Neutrophil (primary cell): ENCODE data around the gene C6orf15.

ENCODE experiments used
- H3K27ac ChIP-seq: fragments of 200-600 bp; sonication (generic); 2 replicates; pipeline ENCODE4 v1.5.1; 2016; ENCODE audit warnings: mild to moderate bottlenecking, moderate library complexity
- H3K27me3 ChIP-seq: fragments of 200-600 bp; sonication (generic); 2 replicates; pipeline ENCODE4 v1.6.0; 2016; ENCODE audit warnings: mild to moderate bottlenecking
- H3K36me3 ChIP-seq: fragments of 200-600 bp; sonication (generic); 2 replicates; pipeline ENCODE4 v1.5.1; 2017
- H3K4me1 ChIP-seq, 2 experiments: fragments of 200-600 bp in 1 of 2; sonication (generic) in 1 of 2; 1 replicate in 1 of 2; 2 replicates in 1 of 2; pipeline versions ENCODE4 v1.5.1 to v1.6.1; 2013 to 2016; ENCODE audit warnings: low read depth in 1 of 2, low read length in 1 of 2, mild to moderate bottlenecking in 1 of 2, moderate library complexity in 1 of 2; ENCODE audit not compliant: control insufficient read depth in 1 of 2, insufficient read depth in 1 of 2
- H3K4me3 ChIP-seq, 2 experiments: fragments of 200-600 bp in 1 of 2; sonication (generic) in 1 of 2; 1 replicate in 1 of 2; 2 replicates in 1 of 2; pipeline ENCODE4 v1.5.1; 2013 to 2016; ENCODE audit warnings: low read depth in 1 of 2, low read length in 1 of 2, mild to moderate bottlenecking in 1 of 2, moderate library complexity in 1 of 2
- H3K9me3 ChIP-seq: fragments of 200-600 bp; sonication (generic); 2 replicates; pipeline ENCODE4 v1.5.1; 2016
- CTCF ChIP-seq: fragments of 200-600 bp; sonication (generic); IDR thresholded peaks from 2 replicates; pipeline ENCODE4 v1.5.1; 2016; ENCODE audit warnings: antibody characterized with exemption

C6orf15 gene

GRCh38 chr6:31096656-31097055 is 15.7 kb downstream of the C6orf15 start:
- H3K36me3 ChIP-seq = no peaks in the 10 kb centered on the region
- H3K27ac ChIP-seq = no peak overlapping the region
- H3K9me3 ChIP-seq = no peaks in the 10 kb centered on the region
- H3K4me1 ChIP-seq = no peaks in the 10 kb centered on the region
- no peak for TF ChIP-seq CTCF
- H3K27me3 ChIP-seq = no peaks in the 10 kb centered on the region
- H3K4me3 ChIP-seq = no peak overlapping the region

- no peak for TF ChIP-seq CTCF
- Histone ChIP-seq H3K4me3 (no peak overlapping the region), H3K27ac (no peak overlapping the region)
Measured at GRCh38 chr6:31096215-31096614, 16.2 kb downstream of the C6orf15 start.

GRCh38 chr6:31094389-31094881 is 17.9 kb downstream of the C6orf15 start:
- H3K4me1 ChIP-seq = no peaks in the 10 kb centered on the region
- H3K4me3 ChIP-seq = no peak overlapping the region
- no peak overlapping the region for H3K27ac ChIP-seq
- no peak for TF ChIP-seq CTCF
- no peaks in the 10 kb centered on the region for H3K9me3 ChIP-seq
- no peaks in the 10 kb centered on the region for H3K36me3 ChIP-seq
- no peaks in the 10 kb centered on the region for H3K27me3 ChIP-seq

More at GRCh38 chr6:31096215-31096614, 16.2 kb downstream of the C6orf15 start:
- Histone ChIP-seq H3K27me3 (no peaks in the 10 kb centered on the region), H3K9me3 (no peaks in the 10 kb centered on the region), H3K36me3 (no peaks in the 10 kb centered on the region), H3K4me1 (no peaks in the 10 kb centered on the region)

- Histone ChIP-seq H3K27ac (no peak overlapping the region), H3K36me3 (no peaks in the 10 kb centered on the region), H3K9me3 (no peaks in the 10 kb centered on the region), H3K4me3 (no peak overlapping the region), H3K27me3 (no peaks in the 10 kb centered on the region), H3K4me1 (no peaks in the 10 kb centered on the region)
- no peak for TF ChIP-seq CTCF
Measured at GRCh38 chr6:31092769-31093505, 19.4 kb downstream of the C6orf15 start.

- no peak for TF ChIP-seq CTCF
- no peaks in the 10 kb centered on the region for H3K9me3 ChIP-seq
- H3K4me1 ChIP-seq = no peaks in the 10 kb centered on the region
- H3K27me3 ChIP-seq = peaks cover 2% of the 10 kb centered on the region
- H3K36me3 ChIP-seq = no peaks in the 10 kb centered on the region
- no peak overlapping the region for H3K27ac ChIP-seq
- H3K4me3 ChIP-seq = no peak overlapping the region
Measured at GRCh38 chr6:31092238-31092637, 20.1 kb downstream of the C6orf15 start.
